H9 (cell line): ENCODE results near the gene PRF1. TPM values are rescaled to one million over a fixed set of nuclear protein-coding genes. Genes with fewer than 3 reads are reported as not detected.
"Not testable (repeated sequence)": the region's sequence is repeated elsewhere in the genome, so short reads cannot be mapped to it uniquely, and the experiment has no call there.

Source experiments
- DNase-seq: peaks from one replicate; pipeline ENCODE4 v3.0.0-alpha.2; 2017
- H2AFZ ChIP-seq: one replicate; pipeline ENCODE4 v1.6.1; 2013; ENCODE audit warnings: mild to moderate bottlenecking, low read length, control low read depth, moderate library complexity
- H2AK5ac ChIP-seq: 2 replicates; pipeline ENCODE4 v1.6.1; 2013; ENCODE audit warnings: low read length, control low read depth, mixed read lengths; ENCODE audit not compliant: insufficient read length
- H2BK120ac ChIP-seq: one replicate; pipeline ENCODE4 v1.6.1; 2013; ENCODE audit warnings: low read depth, mild to moderate bottlenecking, low read length, control low read depth, inconsistent platforms; ENCODE audit not compliant: poor library complexity, severe bottlenecking
- H2BK12ac ChIP-seq: 2 replicates; pipeline ENCODE4 v1.6.1; 2013; ENCODE audit warnings: low read length, control low read depth, mixed read lengths, low read depth; ENCODE audit not compliant: insufficient read length
- H2BK15ac ChIP-seq: 2 replicates; pipeline ENCODE4 v1.6.1; 2013; ENCODE audit warnings: low read depth, low read length, control low read depth
- H2BK20ac ChIP-seq: one replicate; pipeline ENCODE4 v1.6.1; 2013; ENCODE audit warnings: low read depth, mild to moderate bottlenecking, low read length, control low read depth, inconsistent platforms; ENCODE audit not compliant: poor library complexity, severe bottlenecking
- H2BK5ac ChIP-seq: 2 replicates; pipeline ENCODE4 v1.6.1; 2013; ENCODE audit warnings: low read length, control low read depth, mixed read lengths; ENCODE audit not compliant: insufficient read length
- H3K14ac ChIP-seq: 2 replicates; pipeline ENCODE4 v1.6.1; 2013; ENCODE audit warnings: low read length, control low read depth; ENCODE audit not compliant: insufficient read depth
- H3K18ac ChIP-seq: 2 replicates; pipeline ENCODE4 v1.6.1; 2013; ENCODE audit warnings: low read depth, mild to moderate bottlenecking, mixed read lengths, low read length, control low read depth; ENCODE audit not compliant: insufficient read length
- H3K23ac ChIP-seq: 2 replicates; pipeline ENCODE4 v1.6.1; 2013; ENCODE audit warnings: low read length, control low read depth, mixed read lengths, low read depth; ENCODE audit not compliant: insufficient read length
- H3K23me2 ChIP-seq: 2 replicates; pipeline ENCODE4 v1.6.1; 2013; ENCODE audit warnings: low read depth, mild to moderate bottlenecking, mixed read lengths, low read length, control low read depth; ENCODE audit not compliant: insufficient read length, poor library complexity, severe bottlenecking
- H3K27ac ChIP-seq: 2 replicates; pipeline ENCODE4 v1.5.1; 2013; ENCODE audit warnings: low read length, control low read depth, mixed read lengths, low read depth; ENCODE audit not compliant: insufficient read length
- H3K27me3 ChIP-seq: 2 replicates; pipeline ENCODE4 v1.6.1; 2013; ENCODE audit warnings: low read length, control low read depth, inconsistent platforms; ENCODE audit not compliant: insufficient read depth
- H3K4ac ChIP-seq: 2 replicates; pipeline ENCODE4 v1.6.1; 2013; ENCODE audit warnings: low read depth, mild to moderate bottlenecking, control low read depth, inconsistent platforms, low read length, moderate library complexity
- H3K4me1 ChIP-seq: 2 replicates; pipeline ENCODE4 v1.6.1; 2013; ENCODE audit warnings: low read length, control low read depth, inconsistent platforms; ENCODE audit not compliant: insufficient read depth
- H3K4me2 ChIP-seq: 2 replicates; pipeline ENCODE4 v1.6.1; 2013; ENCODE audit warnings: low read length, control low read depth, mixed read lengths; ENCODE audit not compliant: insufficient read length, insufficient read depth
- H3K56ac ChIP-seq: 2 replicates; pipeline ENCODE4 v1.6.1; 2013; ENCODE audit warnings: low read depth, mild to moderate bottlenecking, mixed read lengths, low read length, control low read depth; ENCODE audit not compliant: insufficient read length
- H3K79me1 ChIP-seq: 2 replicates; pipeline ENCODE4 v1.6.1; 2013; ENCODE audit warnings: low read depth, mild to moderate bottlenecking, moderate library complexity, low read length, control low read depth, inconsistent platforms; ENCODE audit not compliant: insufficient read depth, poor library complexity, severe bottlenecking
- H3K79me2 ChIP-seq: 2 replicates; pipeline ENCODE4 v1.6.1; 2013; ENCODE audit warnings: low read length, control low read depth, inconsistent platforms; ENCODE audit not compliant: insufficient read depth
- H3K9ac ChIP-seq: 2 replicates; pipeline ENCODE4 v1.6.1; 2013; ENCODE audit warnings: low read length, control low read depth, mixed read lengths; ENCODE audit not compliant: insufficient read length; ENCODE audit errors: extremely low read depth
- H3K9me3 ChIP-seq: one replicate; pipeline ENCODE4 v1.6.1; 2013; ENCODE audit warnings: low read depth, low read length, inconsistent platforms; ENCODE audit not compliant: control insufficient read depth
- H3T11ph ChIP-seq: one replicate; pipeline ENCODE4 v1.6.1; 2013; ENCODE audit warnings: mild to moderate bottlenecking, low read length, control low read depth, inconsistent platforms
- H4K20me1 ChIP-seq: one replicate; pipeline ENCODE4 v1.6.1; 2013; ENCODE audit not compliant: control insufficient read depth, insufficient read length, insufficient read depth
- H4K5ac ChIP-seq: 2 replicates; pipeline ENCODE4 v1.6.1; 2013; ENCODE audit warnings: low read depth, mild to moderate bottlenecking, mixed read lengths, low read length, control low read depth; ENCODE audit not compliant: insufficient read length
- H4K8ac ChIP-seq: replicated peaks from 2 replicates; pipeline ENCODE4 v1.6.1; 2013; ENCODE audit warnings: low read length, control low read depth, mixed read lengths, low read depth; ENCODE audit not compliant: insufficient read length
- H4K91ac ChIP-seq: 2 replicates; pipeline ENCODE4 v1.6.1; 2013; ENCODE audit warnings: low read depth, mild to moderate bottlenecking, moderate library complexity, mixed read lengths, low read length, control low read depth; ENCODE audit not compliant: insufficient read length
- H3K27ac Mint-ChIP-seq, 3 experiments: 2 replicates in 2 of 3; 3 replicates in 1 of 3; pipeline ENCODE4 v1.8.0; 2020 to 2021; ENCODE audit warnings: mixed read lengths in 3 of 3, mild to moderate bottlenecking in 1 of 3, moderate library complexity in 1 of 3
- H3K27me3 Mint-ChIP-seq: 2 replicates; pipeline ENCODE4 v1.8.0; 2021; ENCODE audit warnings: low read depth, mild to moderate bottlenecking, moderate library complexity, mixed read lengths
- H3K36me3 Mint-ChIP-seq, 3 experiments: 2 replicates in 2 of 3; 3 replicates in 1 of 3; pipeline ENCODE4 v1.8.0; 2020 to 2021; ENCODE audit warnings: low read depth in 3 of 3, mixed read lengths in 3 of 3; ENCODE audit not compliant: insufficient read depth in 1 of 3
- H3K4me1 Mint-ChIP-seq, 2 experiments: 2 replicates each; pipeline ENCODE4 v1.8.0; 2020; ENCODE audit warnings: mixed read lengths in 2 of 2
- H3K4me3 Mint-ChIP-seq, 2 experiments: 2 replicates in 1 of 2; 3 replicates in 1 of 2; pipeline ENCODE4 v1.8.0; 2020 to 2021; ENCODE audit warnings: mild to moderate bottlenecking in 2 of 2, mixed read lengths in 2 of 2, moderate library complexity in 1 of 2
- H3K9me3 Mint-ChIP-seq, 2 experiments: 2 replicates in 1 of 2; 3 replicates in 1 of 2; pipeline ENCODE4 v1.8.0; 2020; ENCODE audit warnings: mild to moderate bottlenecking in 2 of 2, mixed read lengths in 2 of 2, moderate library complexity in 1 of 2
- CTCF ChIP-seq: fragments of 200-600 bp; sonication (generic); conservative IDR thresholded peaks from 3 replicates; pipeline ENCODE4 v1.8.0; 2021; ENCODE audit warnings: antibody characterized with exemption, mild to moderate bottlenecking
- WGBS: extraction: QIAGEN DNeasy Blood & Tissue Kit; methylation state at CpG from one replicate; pipeline ENCODE4 v1.1.7; 2013; ENCODE audit warnings: missing lambda C conversion rate, low lambda C conversion rate, mixed read lengths; ENCODE audit not compliant: insufficient read length; ENCODE audit errors: extremely low coverage; 5-methylcytosine and 5-hydroxymethylcytosine counted together
- total RNA-seq: library from RNA; stranded (reverse); gene quantifications from 2 replicates; pipeline ENCODE4 v1.2.1, GENCODE V29; 2021

The PRF1 gene
- total RNA-seq, 1 experiment from 2014 or later, result not detected

GRCh38 chr10:70582793-70583668, 19.5 kb downstream of the PRF1 start:
- no peak overlapping the region for H3K18ac ChIP-seq
- H4K91ac ChIP-seq, result no peak overlapping the region
- H3T11ph ChIP-seq, result no peak overlapping the region
- no peaks in the 10 kb centered on the region for H3K79me2 ChIP-seq
- H2BK15ac ChIP-seq, result no peak overlapping the region
- H3K4me1 ChIP-seq, result peaks cover 4% of the 10 kb centered on the region; the same call in 1 of the 2 replicates
- H4K5ac ChIP-seq, result no peak overlapping the region
- H3K79me1 ChIP-seq, result no peaks in the 10 kb centered on the region
- Mint-ChIP-seq H3K4me1 (peaks cover 30 to 38% of the 10 kb centered on the region in 2 experiments), H3K27me3 (peaks cover 1% of the 10 kb centered on the region), H3K4me3 (no peak overlapping the region), H3K27ac (no peak overlapping the region; a peak in 3 of 7 replicates), H3K36me3 (no peaks in the 10 kb centered on the region), H3K9me3 (no peaks in the 10 kb centered on the region)
- no CpG with 5 or more reads among the region's 19 CpGs for WGBS
- H2BK5ac ChIP-seq, result no peak overlapping the region
- H2BK12ac ChIP-seq, result no peak overlapping the region
- H3K14ac ChIP-seq, result no peak overlapping the region
- no peak overlapping the region for H2BK120ac ChIP-seq
- H3K27me3 ChIP-seq, result no peaks in the 10 kb centered on the region
- no peak overlapping the region for H3K4me2 ChIP-seq
- H2AFZ ChIP-seq, result no peak overlapping the region
- H3K4ac ChIP-seq, result no peak overlapping the region
- no peak overlapping the region for H2BK20ac ChIP-seq
- no peaks in the 10 kb centered on the region for H3K23me2 ChIP-seq
- no peak overlapping the region for H3K9ac ChIP-seq
- no peaks in the 10 kb centered on the region for H3K9me3 ChIP-seq
- no peak overlapping the region for H3K27ac ChIP-seq
- no peak overlapping the region for H3K23ac ChIP-seq
- H2AK5ac ChIP-seq, result no peak overlapping the region
- no peak for DNase-seq
- no peak overlapping the region for H4K8ac ChIP-seq
- TF ChIP-seq CTCF, result no peak
- no peaks in the 10 kb centered on the region for H4K20me1 ChIP-seq
- H3K56ac ChIP-seq, result no peak overlapping the region

GRCh38 chr10:70581176-70581575, 21.4 kb downstream of the PRF1 start:
- not testable (repeated sequence) for H3K4me2 ChIP-seq, H4K20me1 ChIP-seq, H3K27me3 ChIP-seq, H3K4me3 Mint-ChIP-seq, H4K5ac ChIP-seq, H3K18ac ChIP-seq, H3K56ac ChIP-seq, H2BK20ac ChIP-seq, H3K14ac ChIP-seq, H3K27ac ChIP-seq, H3K4ac ChIP-seq, H2BK15ac ChIP-seq, H3K4me1 ChIP-seq, H4K91ac ChIP-seq, H2BK12ac ChIP-seq, H2AK5ac ChIP-seq, H3K9ac ChIP-seq, H3K27ac Mint-ChIP-seq, H2AFZ ChIP-seq, H2BK5ac ChIP-seq, H3K23ac ChIP-seq, H3K27me3 Mint-ChIP-seq, H3K79me1 ChIP-seq, DNase-seq, H4K8ac ChIP-seq, H2BK120ac ChIP-seq, H3K9me3 Mint-ChIP-seq, H3K9me3 ChIP-seq, H3K36me3 Mint-ChIP-seq, H3T11ph ChIP-seq, H3K79me2 ChIP-seq, H3K23me2 ChIP-seq
- H3K4me1 Mint-ChIP-seq, result peaks cover 31 to 35% of the 10 kb centered on the region in 2 experiments
- no CpG with 5 or more reads among the region's 5 CpGs for WGBS
